HCT116 (cell line): Measurements from ENCODE around the gene ATG5.

Experiments
- FOSL1 ChIP-seq: IDR thresholded peaks from 2 replicates; pipeline ENCODE4 v1.6.1; 2012; ENCODE audit warnings: low read depth
- SRF ChIP-seq: IDR thresholded peaks from 2 replicates; pipeline ENCODE4 v1.6.1; 2012; ENCODE audit warnings: low read depth

DNA sequence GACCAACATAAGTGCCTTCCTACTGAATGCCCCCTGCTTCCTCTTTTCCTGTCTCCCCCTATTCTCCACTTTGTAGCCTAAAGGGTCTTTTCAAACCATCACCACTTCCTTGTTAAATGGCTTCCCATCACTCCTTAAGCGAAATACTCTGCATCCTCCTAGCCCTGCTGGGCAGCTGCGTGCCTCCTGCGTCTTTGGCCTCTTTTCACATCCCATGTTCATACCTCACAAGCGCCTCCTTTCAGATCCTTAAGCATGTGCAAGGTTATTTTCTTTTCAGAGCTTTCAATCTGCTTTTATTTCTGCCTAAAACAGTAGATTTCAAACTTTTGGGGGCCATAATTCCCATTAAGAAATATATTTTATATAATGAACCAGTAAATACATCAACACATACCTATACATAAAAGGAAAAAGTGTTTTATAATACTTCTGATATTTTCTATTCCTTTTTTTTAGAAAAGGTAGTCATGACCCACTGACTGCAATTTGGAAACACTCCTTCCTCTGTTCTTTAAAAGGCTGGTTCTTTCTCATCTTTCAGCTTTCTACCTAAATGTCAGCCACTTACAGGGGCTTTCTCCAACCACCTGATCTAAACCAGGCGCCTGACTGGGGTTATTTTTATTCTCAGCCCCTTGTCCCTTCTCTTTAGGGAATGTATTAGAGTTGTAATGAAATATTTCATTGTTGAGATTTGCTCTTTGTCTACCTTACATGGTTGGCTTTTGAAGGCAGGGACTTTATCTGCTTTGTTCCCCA lies 155.3 kb downstream of the ATG5 start:
- no peak for TF ChIP-seq FOSL1
- TF ChIP-seq SRF, result no peak
